NCI-H1092 treated with DMSO at 0.1 percent for 48 hours (cell line): ENCODE results near the gene SLC36A3.

Source experiments
- DNase-seq: peaks from one replicate; lab custom pipeline; 2025; lab: John Stamatoyannopoulos, UW

The SLC36A3 gene

GRCh38 chr5:151298063-151298855, 5.3 kb downstream of the SLC36A3 start:
- no peak for DNase-seq

GRCh38 chr5:151296974-151297373, 6.6 kb downstream of the SLC36A3 start:
- DNase-seq, result no peak

GRCh38 chr5:151296478-151296830, 7.1 kb downstream of the SLC36A3 start:
- DNase-seq, result no peak

- DNase-seq, result no peak
These were observed 7.6 kb downstream of the SLC36A3 start for GRCh38 chr5:151295791-151296477.

- no peak for DNase-seq
These were observed 8.4 kb downstream of the SLC36A3 start for GRCh38 chr5:151295138-151295537.

- no peak for DNase-seq
These were observed 9.9 kb downstream of the SLC36A3 start for GRCh38 chr5:151293624-151294023.

GRCh38 chr5:151288180-151288579, 15.4 kb downstream of the SLC36A3 start:
- peak; percentile 20 for DNase-seq

- DNase-seq, result no peak
These were observed 17.3 kb downstream of the SLC36A3 start for GRCh38 chr5:151286246-151286645.

- no peak for DNase-seq
These were observed 17.9 kb downstream of the SLC36A3 start for GRCh38 chr5:151285683-151286082.

- no peak for DNase-seq
These were observed 19.1 kb downstream of the SLC36A3 start for GRCh38 chr5:151284392-151284967.

- no peak for DNase-seq
These were observed 20.3 kb downstream of the SLC36A3 start for GRCh38 chr5:151283120-151283825.

GRCh38 chr5:151281001-151281639, 22.4 kb downstream of the SLC36A3 start:
- no peak for DNase-seq

GRCh38 chr5:151280443-151280842, 23.1 kb downstream of the SLC36A3 start:
- DNase-seq, result no peak

- DNase-seq, result no peak
These were observed 24.7 kb downstream of the SLC36A3 start for GRCh38 chr5:151278845-151279244.

- no peak for DNase-seq
These were observed 27.8 kb downstream of the SLC36A3 start for GRCh38 chr5:151275803-151276202.

- no peak for DNase-seq
These were observed 28.9 kb downstream of the SLC36A3 start for GRCh38 chr5:151274666-151275065.

GRCh38 chr5:151271336-151271735, 32.2 kb downstream of the SLC36A3 start:
- DNase-seq, result no peak

- no peak for DNase-seq
These were observed 33.0 kb downstream of the SLC36A3 start for GRCh38 chr5:151270599-151270998.

GRCh38 chr5:151267491-151268260, 35.9 kb downstream of the SLC36A3 start:
- no peak for DNase-seq

GRCh38 chr5:151264113-151264512, 39.5 kb downstream of the SLC36A3 start:
- DNase-seq, result no peak

GRCh38 chr5:151262532-151262931, 41.0 kb downstream of the SLC36A3 start:
- no peak for DNase-seq
